BJ (cell line): Measurements from ENCODE around the gene HOXD11. TPM values are rescaled to one million over a fixed set of nuclear protein-coding genes. Genes with fewer than 3 reads are reported as not detected.

Experiments used
- CTCF ChIA-PET: fragments of 350-600 bp; formaldehyde crosslinking; extraction: SDS; loops from one replicate; lab custom pipeline; 2021; ENCODE audit warnings: antibody characterized with exemption, inconsistent platforms; lab: Yijun Ruan, JAX
- POLR2A ChIA-PET: fragments of 300-600 bp; sonication (Branson Sonifier 250); formaldehyde crosslinking; extraction: SDS; loops from one replicate; lab custom pipeline; 2021; ENCODE audit warnings: antibody characterized with exemption; lab: Charles Lee
- DNase-seq: peaks from one replicate; pipeline ENCODE4 v3.0.0-alpha.2; 2011; ENCODE audit warnings: low read depth
- H3K27me3 ChIP-seq: 2 replicates; pipeline ENCODE4 v1.6.0; 2011; ENCODE audit warnings: low read length; ENCODE audit not compliant: control insufficient read depth, insufficient read depth
- H3K36me3 ChIP-seq: 2 replicates; pipeline ENCODE4 v1.5.1; 2011; ENCODE audit warnings: low read length; ENCODE audit not compliant: control insufficient read depth, insufficient read depth
- H3K4me3 ChIP-seq: 2 replicates; pipeline ENCODE4 v1.5.1; 2011; ENCODE audit warnings: low read depth, mild to moderate bottlenecking, control low read depth, low read length
- CTCF ChIP-seq: IDR thresholded peaks from 2 replicates; pipeline ENCODE4 v1.5.1; 2011; ENCODE audit warnings: low read depth, mild to moderate bottlenecking, control low read depth, inconsistent platforms, low read length, moderate library complexity; ENCODE audit not compliant: insufficient read depth
- polyA plus RNA-seq: library from polyadenylated mRNA; depleted of rRNA; stranded (reverse); fragments of >200 nt; gene quantifications from 2 replicates; pipeline ENCODE4 v1.2.3, GENCODE V29; 2011

HOXD11 gene
- polyA plus RNA-seq, 1 experiment, result 9.9 TPM

GRCh38 chr2:176145085-176145969, 38.2 kb downstream of the HOXD11 start:
- Histone ChIP-seq H3K27me3 (peaks cover 51% of the 10 kb centered on the region), H3K4me3 (no peak overlapping the region), H3K36me3 (no peaks in the 10 kb centered on the region)
- no peak for TF ChIP-seq CTCF
- DNase-seq, result no peak
- ChIA-PET CTCF (interaction anchor here (0.7 to 8.7 kb wide), 6 partner anchors 13 to 492 kb away, joined by 3 to 110 read pairs (median 6); no protein-coding TSS in a partner anchor), POLR2A (no interaction called here)

GRCh38 chr2:176146101-176146500, 39.0 kb downstream of the HOXD11 start:
- no peak overlapping the region for H3K4me3 ChIP-seq
- peaks cover 55% of the 10 kb centered on the region for H3K27me3 ChIP-seq
- TF ChIP-seq CTCF, result no peak
- POLR2A ChIA-PET, result no interaction called here
- no peaks in the 10 kb centered on the region for H3K36me3 ChIP-seq
- CTCF ChIA-PET, result interaction anchor here (0.7 to 8.7 kb wide), 4 partner anchors 14 to 408 kb away, joined by 3 to 110 read pairs (median 15); no protein-coding TSS in a partner anchor
- no peak for DNase-seq

GRCh38 chr2:176146645-176147044, 39.6 kb downstream of the HOXD11 start:
- ChIA-PET CTCF (interaction anchor here (0.5 to 4.7 kb wide), 3 partner anchors 369 to 442 kb away, joined by 3 to 27 read pairs (median 3); no protein-coding TSS in a partner anchor), POLR2A (no interaction called here)
- TF ChIP-seq CTCF, result no peak

GRCh38 chr2:176147210-176147799, 40.2 kb downstream of the HOXD11 start:
- POLR2A ChIA-PET, result no interaction called here
- Histone ChIP-seq H3K4me3 (no peak overlapping the region), H3K36me3 (no peaks in the 10 kb centered on the region), H3K27me3 (peaks cover 61% of the 10 kb centered on the region)
- CTCF ChIA-PET, result interaction anchor here (0.5 to 1.7 kb wide), 3 partner anchors 307 to 441 kb away, joined by 3 to 6 read pairs (median 4); no protein-coding TSS in a partner anchor
- TF ChIP-seq CTCF, result no peak
- no peak for DNase-seq

More at GRCh38 chr2:176146645-176147044, 39.6 kb downstream of the HOXD11 start:
- no peak overlapping the region for H3K4me3 ChIP-seq
- no peak for DNase-seq
- peaks cover 58% of the 10 kb centered on the region for H3K27me3 ChIP-seq
- H3K36me3 ChIP-seq, result no peaks in the 10 kb centered on the region
